ENCODE data around the gene CPS1.

- no peak for TF ChIP-seq EZH2 (IDR thresholded peaks at IDR 0.05)
- no peak for TF ChIP-seq POLR2AphosphoS5 (IDR thresholded peaks at IDR 0.05; ENCODE audit: borderline replicate concordance, low read depth, low read length)
Measured at GRCh38 chr2:210655229-210655975, 99.0 kb downstream of the CPS1 start.

All from SK-N-MC (cell line).